H1 (cell line): ENCODE results near the gene CTBP2. TPM values are rescaled to one million over a fixed set of nuclear protein-coding genes. Genes with fewer than 3 reads are reported as not detected.

ENCODE experiments used
- CTCF ChIA-PET: fragments of 300-600 bp; sonication (Branson Sonifier 250); formaldehyde crosslinking; loops from one replicate; lab custom pipeline; 2021; ENCODE audit not compliant: partially characterized antibody; lab: Charles Lee
- POLR2A ChIA-PET: fragments of 300-600 bp; sonication (Branson Sonifier 250); formaldehyde crosslinking; loops from one replicate; lab custom pipeline; 2021; ENCODE audit warnings: inconsistent platforms; ENCODE audit not compliant: partially characterized antibody; lab: Charles Lee
- DNase-seq, 2 experiments: peaks; one replicate each; pipeline versions ENCODE4 v3.0.0 to v3.0.0-alpha.2; 2010 to 2022; ENCODE audit warnings: low spot score in 2 of 2, low read depth in 1 of 2, mixed read lengths in 1 of 2
- FAIRE-seq: peaks from 2 replicates; lab custom pipeline; 2011; peaks lifted over from hg19 to GRCh38; lab: Jason Lieb, UNC
- H2AFZ ChIP-seq: 2 replicates; pipeline ENCODE4 v1.8.1; 2012; ENCODE audit warnings: low read length, inconsistent platforms
- H2AK5ac ChIP-seq: 2 replicates; pipeline ENCODE4 v1.6.1; 2013; ENCODE audit warnings: low read depth, low read length
- H2BK120ac ChIP-seq: replicated peaks from 2 replicates; pipeline ENCODE3; 2013; ENCODE audit warnings: low read depth, low read length, inconsistent platforms
- H2BK12ac ChIP-seq: 2 replicates; pipeline ENCODE4 v1.6.1; 2013; ENCODE audit warnings: low read depth, low read length
- H2BK15ac ChIP-seq: 2 replicates; pipeline ENCODE4 v1.6.1; 2013; ENCODE audit warnings: low read length
- H2BK20ac ChIP-seq: 2 replicates; pipeline ENCODE4 v1.6.1; 2013; ENCODE audit warnings: low read length
- H2BK5ac ChIP-seq: 2 replicates; pipeline ENCODE4 v1.6.1; 2013; ENCODE audit warnings: low read depth, low read length
- H3K14ac ChIP-seq: 2 replicates; pipeline ENCODE4 v1.6.1; 2013; ENCODE audit warnings: inconsistent platforms; ENCODE audit not compliant: insufficient read length
- H3K18ac ChIP-seq: 2 replicates; pipeline ENCODE4 v1.6.1; 2013; ENCODE audit warnings: low read length; ENCODE audit errors: extremely low read depth
- H3K23ac ChIP-seq: 2 replicates; pipeline ENCODE4 v1.6.1; 2013; ENCODE audit warnings: inconsistent platforms; ENCODE audit not compliant: insufficient read length
- H3K23me2 ChIP-seq: 2 replicates; pipeline ENCODE4 v1.6.1; 2013; ENCODE audit warnings: low read depth, low read length
- H3K27ac ChIP-seq: 2 replicates; pipeline ENCODE4 v1.6.1; 2011; ENCODE audit warnings: low read depth, low read length, inconsistent platforms
- H3K27me3 ChIP-seq, 4 experiments: replicated peaks in 1 of 4; 1 replicate in 1 of 4; 2 replicates in 3 of 4; pipeline versions ENCODE4 v1.6.1 to v1.8.1; 2011 to 2013; ENCODE audit warnings: low read length in 3 of 4, mild to moderate bottlenecking in 3 of 4, inconsistent platforms in 2 of 4, mixed read lengths in 2 of 4, moderate library complexity in 1 of 4; ENCODE audit not compliant: control insufficient read depth in 3 of 4, insufficient read depth in 3 of 4; ENCODE audit errors: extremely low read depth in 1 of 4
- H3K36me3 ChIP-seq, 4 experiments: 2 replicates each; pipeline versions ENCODE4 v1.6.1 to v1.8.1; 2011 to 2013; ENCODE audit warnings: mild to moderate bottlenecking in 4 of 4, low read length in 3 of 4, moderate library complexity in 2 of 4, control low read depth in 1 of 4, inconsistent platforms in 1 of 4; ENCODE audit not compliant: insufficient read depth in 4 of 4, control insufficient read depth in 2 of 4
- H3K4ac ChIP-seq: replicated peaks from 2 replicates; pipeline ENCODE3; 2013; ENCODE audit warnings: low read length, low read depth, mixed read lengths, inconsistent platforms; ENCODE audit not compliant: insufficient read length
- H3K4me1 ChIP-seq, 4 experiments: replicated peaks in 1 of 4; 1 replicate in 1 of 4; 2 replicates in 3 of 4; pipeline versions ENCODE4 v1.6.1 to v1.8.1; 2011 to 2013; ENCODE audit warnings: low read length in 3 of 4, inconsistent platforms in 2 of 4, mixed read lengths in 1 of 4; ENCODE audit not compliant: insufficient read depth in 4 of 4, control insufficient read depth in 3 of 4
- H3K4me2 ChIP-seq, 2 experiments: 2 replicates each; pipeline versions ENCODE4 v1.6.1 to v1.8.1; 2011 to 2013; ENCODE audit warnings: low read depth in 2 of 2, low read length in 2 of 2, control low read depth in 1 of 2, inconsistent platforms in 1 of 2, mild to moderate bottlenecking in 1 of 2; ENCODE audit not compliant: insufficient read depth in 1 of 2
- H3K4me3 ChIP-seq, 4 experiments: fragments of 200-600, 300-600 bp in 1 of 4; sonication (generic), shearing (Covaris generic), sonication (Bioruptor Twin) in 1 of 4; 2 replicates each; pipeline versions ENCODE4 v1.5.1 to v1.8.1; 2011 to 2016; ENCODE audit warnings: low read length in 4 of 4, low read depth in 3 of 4, control low read depth in 2 of 4, inconsistent platforms in 2 of 4, mild to moderate bottlenecking in 2 of 4, mixed read lengths in 1 of 4, moderate library complexity in 1 of 4; ENCODE audit not compliant: insufficient read depth in 2 of 4; ENCODE audit errors: extremely low read depth in 1 of 4
- H3K56ac ChIP-seq: replicated peaks from 2 replicates; pipeline ENCODE3; 2013; ENCODE audit warnings: low read depth, mild to moderate bottlenecking, mixed read lengths, low read length, inconsistent platforms; ENCODE audit not compliant: insufficient read length
- H3K79me1 ChIP-seq: 2 replicates; pipeline ENCODE4 v1.6.1; 2013; ENCODE audit warnings: low read depth, low read length, control low read depth
- H3K79me2 ChIP-seq, 2 experiments: 2 replicates each; pipeline versions ENCODE4 v1.6.1 to v1.8.1; 2012 to 2013; ENCODE audit warnings: low read length in 2 of 2, mild to moderate bottlenecking in 2 of 2, inconsistent platforms in 1 of 2; ENCODE audit not compliant: insufficient read depth in 2 of 2, control insufficient read depth in 1 of 2
- H3K9ac ChIP-seq, 4 experiments: replicated peaks in 1 of 4; 1 replicate in 1 of 4; 2 replicates in 3 of 4; pipeline versions ENCODE4 v1.6.1 to v1.8.1; 2011 to 2013; ENCODE audit warnings: low read depth in 3 of 4, low read length in 3 of 4, control low read depth in 2 of 4, mild to moderate bottlenecking in 2 of 4, moderate library complexity in 2 of 4, inconsistent platforms in 1 of 4; ENCODE audit errors: extremely low read depth in 1 of 4
- H3K9me3 ChIP-seq, 2 experiments: 2 replicates each; pipeline versions ENCODE4 v1.6.1 to v1.8.1; 2012 to 2013; ENCODE audit warnings: mild to moderate bottlenecking in 2 of 2, moderate library complexity in 2 of 2, control low read depth in 1 of 2, inconsistent platforms in 1 of 2, low read depth in 1 of 2, low read length in 1 of 2, mixed read lengths in 1 of 2; ENCODE audit not compliant: insufficient read depth in 2 of 2
- H4K20me1 ChIP-seq, 2 experiments: replicated peaks in 1 of 2; 2 replicates each; pipeline versions ENCODE3 to v1.8.1; 2011 to 2013; ENCODE audit warnings: inconsistent platforms in 2 of 2, low read length in 2 of 2, mild to moderate bottlenecking in 1 of 2; ENCODE audit not compliant: insufficient read depth in 2 of 2, control insufficient read depth in 1 of 2
- H4K5ac ChIP-seq: 2 replicates; pipeline ENCODE4 v1.6.1; 2013; ENCODE audit warnings: low read length, low read depth, mixed read lengths, inconsistent platforms; ENCODE audit not compliant: insufficient read length
- H4K8ac ChIP-seq: 2 replicates; pipeline ENCODE4 v1.8.0; 2013; ENCODE audit warnings: mild to moderate bottlenecking, moderate library complexity, low read length, inconsistent platforms; ENCODE audit not compliant: insufficient read depth; ENCODE audit errors: extremely low read depth
- H4K91ac ChIP-seq: replicated peaks from 2 replicates; pipeline ENCODE3; 2013; ENCODE audit warnings: low read length, mixed read lengths, inconsistent platforms; ENCODE audit not compliant: insufficient read length
- GABPA ChIP-seq: IDR thresholded peaks from 2 replicates; pipeline ENCODE4 v1.6.1; 2011; ENCODE audit warnings: mild to moderate bottlenecking, low read length, moderate library complexity, borderline replicate concordance; ENCODE audit not compliant: insufficient read depth
- SP1 ChIP-seq: IDR thresholded peaks from 2 replicates; pipeline ENCODE4 v1.6.1; 2011; ENCODE audit warnings: low read depth, low read length
- WGBS, 2 experiments: shearing (Covaris generic) in 1 of 2; methylation state at CpG; one replicate each; pipeline versions ENCODE4 v1.1.6 to v1.1.7; 2013 to 2015; ENCODE audit warnings: low lambda C conversion rate in 2 of 2, mixed read lengths in 2 of 2, inconsistent platforms in 1 of 2, low coverage in 1 of 2, missing lambda C conversion rate in 1 of 2; ENCODE audit not compliant: insufficient replicate concordance in 2 of 2, insufficient coverage in 1 of 2, insufficient read length in 1 of 2; ENCODE audit errors: extremely low coverage in 1 of 2, missing lambda C conversion rate in 1 of 2; 5-methylcytosine and 5-hydroxymethylcytosine counted together
- polyA plus RNA-seq, 7 experiments: library from polyadenylated mRNA; depleted of rRNA in 3 of 7; stranded (reverse) in 5 of 7; unstranded in 2 of 7; fragments of >200 nt in 5 of 7; fragments of 200-250 nt in 2 of 7; gene quantifications; 1 replicate in 5 of 7; 2 replicates in 1 of 7; 4 replicates in 1 of 7; pipeline versions ENCODE4 v1.2.1 to v1.2.3, GENCODE V29; 2011 to 2013; ENCODE audit warnings: missing spikeins in 2 of 7, mixed read lengths in 2 of 7
- total RNA-seq: library from RNA; stranded (reverse); fragmentation: NEBNext Ultra II Directional; extraction: Animal tissue kit (Norgen Biotek cat#: 25700); gene quantifications from 2 replicates; pipeline ENCODE4 v1.2.1, GENCODE V29; 2021

The CTBP2 gene
- total and polyA plus RNA-seq, 2 of the 8 experiments (the other 6 are each of a cell fraction or from before 2014, with no cell fraction given) = 208 to 221 TPM

- Histone ChIP-seq H3K18ac (no peak overlapping the region), H3K56ac (no peak overlapping the region), H3K79me1 (peaks cover 18% of the 10 kb centered on the region), H3K9me3 (no peaks in the 10 kb centered on the region), H3K27me3 (no peaks in the 10 kb centered on the region), H4K91ac (no peak overlapping the region), H2BK15ac (no peak overlapping the region), H4K20me1 (peaks cover 62 to 73% of the 10 kb centered on the region in 2 experiments), H3K27ac (no peak overlapping the region; the same call in 1 of the 2 replicates), H3K4me1 (peaks cover 0 to 41% (median 8%) of the 10 kb centered on the region in 4 experiments; a peak in 6 of 7 replicates)
- TF ChIP-seq GABPA (no peak), SP1 (peak; percentile 28; the same call in 1 of the 2 replicates)
- TF ChIP-seq, all 59 proteins: peak for 1
- Histone ChIP-seq H3K23me2 (no peaks in the 10 kb centered on the region), H3K4me3 (no peak overlapping the region), H2BK120ac (no peak overlapping the region), H4K8ac (no peak overlapping the region), H2BK5ac (no peak overlapping the region), H2BK12ac (no peak overlapping the region), H3K36me3 (peaks cover 0 to 35% (median 4%) of the 10 kb centered on the region in 4 experiments; a peak in 3 of 8 replicates), H3K9ac (no peak overlapping the region; a peak in 2 of 7 replicates), H3K14ac (no peak overlapping the region), H3K4ac (no peak overlapping the region), H3K79me2 (peaks cover 7 to 100% of the 10 kb centered on the region in 2 experiments), H3K23ac (no peak overlapping the region), H3K4me2 (peak overlapping the region in 1 of 2 experiments; percentile 29; a peak in 2 of 4 replicates), H2AK5ac (no peak overlapping the region), H2AFZ (no peak overlapping the region), H4K5ac (no peak overlapping the region), H2BK20ac (no peak overlapping the region)
- DNase-seq = no peak
- FAIRE-seq = no peak
- 90% methylated on average over 8 of the region's 8 CpGs; no CpG with 5 or more reads in 1 of the 2 experiments for WGBS, 2 experiments
- POLR2A ChIA-PET = interaction anchor here (1.1 to 2.0 kb wide), 3 partner anchors 9 to 27 kb away, joined by 3 to 7 read pairs (median 6); no protein-coding TSS in a partner anchor
- CTCF ChIA-PET = interaction anchor here (0.6 to 10.1 kb wide), 11 partner anchors 9 to 717 kb away, joined by 3 to 110 read pairs (median 4); no protein-coding TSS in a partner anchor
Observed at GRCh38 chr10:125064681-125065492, 95.5 kb downstream of the CTBP2 start.
